Nephron (organoid): ENCODE data around the gene SLC44A3.

Experiments
- H3K27ac Mint-ChIP-seq, 3 experiments: 2 replicates each; pipeline ENCODE4 v1.8.0; 2020; ENCODE audit warnings: mixed read lengths in 3 of 3, mild to moderate bottlenecking in 2 of 3, moderate library complexity in 1 of 3
- H3K27me3 Mint-ChIP-seq: 2 replicates; pipeline ENCODE4 v1.8.0; 2021; ENCODE audit warnings: low read depth, mild to moderate bottlenecking, moderate library complexity, mixed read lengths
- H3K36me3 Mint-ChIP-seq: 2 replicates; pipeline ENCODE4 v1.8.0; 2020; ENCODE audit warnings: low read depth, mixed read lengths
- H3K4me1 Mint-ChIP-seq: 2 replicates; pipeline ENCODE4 v1.8.0; 2020; ENCODE audit warnings: mixed read lengths
- H3K4me3 Mint-ChIP-seq, 3 experiments: 2 replicates each; pipeline ENCODE4 v1.8.0; 2020; ENCODE audit warnings: mild to moderate bottlenecking in 3 of 3, mixed read lengths in 3 of 3, moderate library complexity in 2 of 3
- H3K9me3 Mint-ChIP-seq: 2 replicates; pipeline ENCODE4 v1.8.0; 2020; ENCODE audit warnings: mixed read lengths
- CTCF ChIP-seq, 3 experiments: fragments of 200-600 bp; sonication (generic); IDR thresholded peaks; one replicate each; pipeline ENCODE4 v1.5.0; 2021; ENCODE audit warnings: antibody characterized with exemption in 3 of 3; ENCODE audit not compliant: unreplicated experiment in 3 of 3

SLC44A3 gene

GRCh38 chr1:94797291-94797690 lies 22.9 kb upstream of the SLC44A3 start:
- Mint-ChIP-seq H3K4me3 (no peak overlapping the region), H3K9me3 (no peaks in the 10 kb centered on the region)
- no peak for TF ChIP-seq CTCF (IDR thresholded peaks at IDR 0.05; ENCODE audit: unreplicated experiment in 3 of 3)

GRCh38 chr1:94798054-94798453 lies 22.1 kb upstream of the SLC44A3 start:
- Mint-ChIP-seq H3K27me3 (no peaks in the 10 kb centered on the region), H3K4me3 (no peak overlapping the region), H3K27ac (peak overlapping the region; percentile 35 to 82 (median 64)), H3K9me3 (no peaks in the 10 kb centered on the region), H3K4me1 (peaks cover 53% of the 10 kb centered on the region), H3K36me3 (no peaks in the 10 kb centered on the region)
- TF ChIP-seq CTCF (IDR thresholded peaks at IDR 0.05; ENCODE audit: unreplicated experiment in 3 of 3), result no peak

More at GRCh38 chr1:94797291-94797690, 22.9 kb upstream of the SLC44A3 start:
- Mint-ChIP-seq H3K27ac (peak overlapping the region; percentile 35 to 82 (median 64)), H3K4me1 (peaks cover 53% of the 10 kb centered on the region), H3K27me3 (no peaks in the 10 kb centered on the region), H3K36me3 (no peaks in the 10 kb centered on the region)

- H3K9me3 Mint-ChIP-seq, result no peaks in the 10 kb centered on the region
- H3K27me3 Mint-ChIP-seq, result no peaks in the 10 kb centered on the region
- no peak for TF ChIP-seq CTCF (IDR thresholded peaks at IDR 0.05; ENCODE audit: unreplicated experiment in 3 of 3)
- no peak overlapping the region for H3K4me3 Mint-ChIP-seq
- peak overlapping the region; percentile 35 to 82 (median 64) for H3K27ac Mint-ChIP-seq
- H3K36me3 Mint-ChIP-seq, result no peaks in the 10 kb centered on the region
- H3K4me1 Mint-ChIP-seq, result peaks cover 53% of the 10 kb centered on the region
These were observed 21.7 kb upstream of the SLC44A3 start for GRCh38 chr1:94798462-94798861.

- peaks cover 59% of the 10 kb centered on the region for H3K4me1 Mint-ChIP-seq
- no peaks in the 10 kb centered on the region for H3K9me3 Mint-ChIP-seq
- H3K4me3 Mint-ChIP-seq, result no peak overlapping the region
- TF ChIP-seq CTCF (IDR thresholded peaks at IDR 0.05; ENCODE audit: unreplicated experiment in 3 of 3), result no peak
- no peaks in the 10 kb centered on the region for H3K27me3 Mint-ChIP-seq
- peak overlapping the region in 2 of 3 experiments; percentile 64 to 77 for H3K27ac Mint-ChIP-seq
- H3K36me3 Mint-ChIP-seq, result no peaks in the 10 kb centered on the region
These were observed 21.0 kb upstream of the SLC44A3 start for GRCh38 chr1:94799206-94799605.

GRCh38 chr1:94801919-94802546 lies 18.1 kb upstream of the SLC44A3 start:
- H3K9me3 Mint-ChIP-seq, result no peaks in the 10 kb centered on the region
- H3K27ac Mint-ChIP-seq, result peak overlapping the region; percentile 84 to 92 (median 90)
- no peaks in the 10 kb centered on the region for H3K36me3 Mint-ChIP-seq
- H3K27me3 Mint-ChIP-seq, result no peaks in the 10 kb centered on the region
- peaks cover 71% of the 10 kb centered on the region for H3K4me1 Mint-ChIP-seq
- peak overlapping the region; percentile 34 to 61 (median 42) for H3K4me3 Mint-ChIP-seq
- TF ChIP-seq CTCF (IDR thresholded peaks at IDR 0.05; ENCODE audit: unreplicated experiment in 3 of 3), result peak; percentile 44 to 67 (median 45)

- H3K36me3 Mint-ChIP-seq, result no peaks in the 10 kb centered on the region
- TF ChIP-seq CTCF (IDR thresholded peaks at IDR 0.05; ENCODE audit: unreplicated experiment in 3 of 3), result no peak
- no peaks in the 10 kb centered on the region for H3K27me3 Mint-ChIP-seq
- no peaks in the 10 kb centered on the region for H3K9me3 Mint-ChIP-seq
- H3K27ac Mint-ChIP-seq, result peak overlapping the region; percentile 84 to 92 (median 90)
- H3K4me1 Mint-ChIP-seq, result peaks cover 66% of the 10 kb centered on the region
- H3K4me3 Mint-ChIP-seq, result peak overlapping the region in 1 of 3 experiments; percentile 5
These were observed 17.1 kb upstream of the SLC44A3 start for GRCh38 chr1:94803106-94803505.
